Erythroblast (primary cell): ENCODE data around the gene KIF25.

Experiments used
- GATA1 ChIP-seq: IDR thresholded peaks from 2 replicates; pipeline ENCODE4 v1.6.1; 2011; ENCODE audit warnings: low read depth, mild to moderate bottlenecking, control low read depth, low read length, moderate library complexity
- POLR2A ChIP-seq: IDR thresholded peaks from 2 replicates; pipeline ENCODE4 v1.6.1; 2011; ENCODE audit warnings: mild to moderate bottlenecking, low read length

GRCh38 chr6:168002804-168003203, 5.3 kb downstream of the KIF25 start:
- TF ChIP-seq POLR2A (no peak), GATA1 (no peak)
